ENCODE measurements around the gene RFPL4AL1.

GRCh38 chr19:55738302-55738701 is 30.6 kb upstream of the RFPL4AL1 start, which contains the start of gene NLRP9:
- no peak for TF ChIP-seq EZH2 (IDR thresholded peaks at IDR 0.05; ENCODE audit: borderline replicate concordance, low read depth, low read length, severe bottlenecking)
- no peak for TF ChIP-seq CTCF (IDR thresholded peaks at IDR 0.05; ENCODE audit: borderline replicate concordance, extremely low read depth, low read length, poor library complexity, severe bottlenecking)
